HG03439 (cell line): ENCODE results near the gene MBD6.
"Not testable (repeated sequence)": the region's sequence is repeated elsewhere in the genome, so short reads cannot be mapped to it uniquely, and the experiment has no call there.

Source experiments
- ATAC-seq: cut with Tn5 transposase; IDR thresholded peaks from one replicate; pipeline ENCODE4 v1.9.1; 2021; ENCODE audit warnings: mild to moderate bottlenecking, moderate library complexity; ENCODE audit not compliant: unreplicated experiment

Gene MBD6

DNA sequence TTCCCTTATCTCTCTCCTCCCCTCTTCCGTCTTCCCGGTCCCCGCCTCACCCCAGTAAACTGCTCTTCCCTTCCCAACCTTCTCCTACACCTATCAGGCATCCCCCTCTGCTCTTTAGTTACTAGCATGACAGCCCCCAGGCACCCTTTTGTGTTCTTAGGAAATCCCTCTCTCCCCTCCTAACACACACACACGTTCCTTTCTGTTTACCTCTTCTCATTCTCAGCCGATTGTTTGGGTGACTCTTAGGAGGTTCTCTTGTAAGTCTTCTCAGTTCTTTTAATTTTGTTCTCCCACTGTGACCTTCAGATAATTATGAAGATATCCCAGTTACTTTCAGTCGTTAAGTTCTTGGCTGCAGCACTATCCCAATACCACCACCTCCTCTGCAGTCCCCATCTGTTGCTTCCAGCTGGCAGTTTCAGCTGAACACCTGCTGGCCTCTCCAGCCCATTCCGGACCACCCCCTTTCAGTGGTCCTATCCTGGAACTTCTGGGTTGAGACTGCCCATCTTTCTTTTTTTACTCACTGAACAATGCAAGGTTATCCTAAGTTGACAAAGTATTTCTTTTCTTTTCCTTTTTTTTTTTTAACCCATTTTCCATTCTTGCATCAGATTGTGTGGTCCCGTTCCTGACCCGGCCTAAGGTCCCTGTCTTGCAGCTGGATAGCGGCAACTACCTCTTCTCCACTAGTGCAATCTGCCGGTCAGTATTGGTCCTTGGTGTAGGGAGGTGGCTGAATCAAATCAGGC is 34.0 kb upstream of the MBD6 start:
- no peak for ATAC-seq

DNA sequence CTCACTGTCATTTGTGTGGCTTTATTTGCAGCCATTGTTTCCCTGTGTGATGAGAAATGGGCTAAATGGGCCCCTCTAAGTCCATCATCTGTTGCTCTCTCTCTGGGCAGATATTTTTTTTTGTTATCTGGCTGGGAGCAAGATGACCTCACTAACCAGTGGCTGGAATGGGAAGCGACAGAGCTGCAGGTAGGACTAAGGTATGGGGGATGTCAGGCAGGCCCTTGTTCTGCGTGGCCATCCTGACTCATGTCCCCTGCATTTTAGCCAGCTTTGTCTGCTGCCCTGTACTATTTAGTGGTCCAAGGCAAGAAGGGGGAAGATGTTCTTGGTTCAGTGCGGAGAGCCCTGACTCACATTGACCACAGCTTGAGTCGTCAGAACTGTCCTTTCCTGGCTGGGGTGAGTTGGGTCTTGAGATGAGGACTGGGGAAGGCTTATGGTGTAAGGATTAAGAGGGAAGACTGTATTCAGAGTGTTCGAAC is 33.4 kb upstream of the MBD6 start:
- no peak for ATAC-seq

DNA sequence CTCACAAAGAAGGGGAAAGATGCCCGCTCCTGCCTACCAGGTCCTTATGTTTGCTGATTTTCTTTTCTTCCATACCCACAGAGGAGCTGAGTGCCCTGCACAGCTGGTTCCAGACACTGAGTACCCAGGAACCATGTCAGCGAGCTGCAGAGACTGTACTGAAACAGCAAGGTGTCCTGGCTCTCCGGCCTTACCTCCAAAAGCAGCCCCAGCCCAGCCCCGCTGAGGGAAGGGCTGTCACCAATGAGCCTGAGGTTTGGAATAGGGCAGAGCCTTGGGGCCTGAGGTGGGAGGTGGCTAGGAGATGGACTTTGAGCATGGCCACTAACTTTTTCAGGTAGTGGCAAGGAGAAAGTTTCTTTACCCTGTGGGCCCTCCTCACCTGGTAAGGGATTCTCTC is 32.5 kb upstream of the MBD6 start:
- ATAC-seq = no peak

DNA sequence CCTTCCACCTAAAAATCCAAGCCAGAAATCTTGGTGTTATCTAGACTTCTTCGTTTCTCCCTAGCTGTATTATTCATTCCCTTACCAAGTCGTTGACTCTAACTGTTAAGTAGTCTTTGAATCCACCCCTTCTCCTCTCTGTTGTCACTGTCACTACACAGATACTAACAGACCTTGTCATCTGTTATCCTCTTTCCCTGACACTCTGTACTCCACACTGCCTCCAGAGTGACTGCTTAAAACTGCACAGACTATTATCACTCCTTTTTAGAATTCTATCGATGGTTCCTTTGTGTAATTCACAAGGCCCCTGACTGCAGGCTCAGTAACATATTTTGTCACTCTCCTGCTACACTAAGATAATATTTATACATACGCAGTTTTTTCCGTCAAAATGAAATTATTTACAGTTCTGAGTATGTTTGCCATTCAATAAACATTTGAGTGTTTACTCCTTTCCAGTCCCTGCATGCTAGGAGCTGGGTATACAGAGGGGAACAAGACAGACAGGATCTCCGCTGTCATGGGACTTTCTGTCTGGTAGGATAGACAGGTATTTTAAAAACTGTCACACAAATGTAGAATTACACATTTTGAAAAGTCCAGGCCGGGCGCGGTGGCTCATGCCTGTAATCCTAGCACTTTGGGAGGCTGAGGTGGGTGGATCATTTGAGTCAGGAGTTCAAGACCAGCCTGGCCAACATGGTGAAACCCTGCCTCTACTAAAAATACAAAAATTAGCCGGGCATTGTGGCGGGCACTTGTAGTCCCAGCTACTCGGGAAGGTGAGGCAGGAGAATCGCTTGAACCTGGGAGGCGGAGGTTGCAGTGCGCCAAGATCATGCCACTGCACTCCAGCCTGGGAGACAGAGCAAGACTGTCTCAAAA is 31.0 kb upstream of the MBD6 start:
- ATAC-seq = no peak

DNA sequence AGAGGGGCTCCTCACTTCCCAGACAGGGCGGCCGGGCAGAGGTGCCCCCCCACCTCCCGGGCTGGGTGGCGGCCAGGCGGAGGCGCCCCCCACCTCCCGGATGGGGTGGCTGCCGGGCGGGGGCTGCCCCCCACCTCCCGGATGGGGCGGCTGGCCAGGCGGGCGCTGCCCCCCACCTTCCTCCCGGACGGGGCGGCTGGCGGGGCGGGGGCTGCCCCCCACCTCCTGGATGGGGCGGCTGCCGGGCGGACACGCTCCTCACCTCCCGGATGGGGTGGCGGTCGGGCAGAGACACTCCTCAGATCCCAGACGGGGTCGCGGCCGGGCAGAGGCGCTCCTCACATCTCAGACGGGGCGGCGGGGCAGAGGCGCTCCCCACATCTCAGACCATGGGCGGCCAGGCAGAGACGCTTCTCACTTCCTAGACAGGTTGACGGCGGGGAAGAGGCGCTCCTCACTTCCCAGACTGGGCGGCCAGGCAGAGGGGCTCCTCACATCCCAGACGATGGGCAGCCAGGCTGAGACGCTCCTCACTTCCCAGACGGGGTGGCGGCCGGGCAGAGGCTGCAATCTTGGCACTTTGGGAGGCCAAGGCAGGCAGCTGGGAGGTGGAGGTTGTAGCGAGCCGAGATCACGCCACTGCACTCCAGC is 27.4 kb upstream of the MBD6 start:
- ATAC-seq = not testable (repeated sequence)

DNA sequence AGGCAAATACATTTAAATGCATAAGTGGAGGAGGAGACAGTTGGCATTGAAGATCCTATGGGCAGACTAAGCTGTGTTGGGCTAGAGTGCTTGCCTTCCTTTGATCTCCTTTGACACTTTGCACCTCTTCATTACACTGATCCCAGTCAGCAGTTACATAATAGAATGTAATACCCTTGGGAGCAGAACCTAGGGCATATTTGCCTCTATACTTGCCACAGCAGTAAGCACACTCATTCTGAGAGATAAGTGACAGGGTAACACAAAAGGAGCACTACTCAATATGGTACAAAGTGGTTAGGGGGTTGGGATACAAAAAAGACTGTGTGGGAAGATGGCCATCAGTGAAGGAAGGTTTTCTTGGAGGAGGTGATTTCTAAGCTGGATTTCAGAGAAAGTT is 25.8 kb upstream of the MBD6 start:
- ATAC-seq = no peak

DNA sequence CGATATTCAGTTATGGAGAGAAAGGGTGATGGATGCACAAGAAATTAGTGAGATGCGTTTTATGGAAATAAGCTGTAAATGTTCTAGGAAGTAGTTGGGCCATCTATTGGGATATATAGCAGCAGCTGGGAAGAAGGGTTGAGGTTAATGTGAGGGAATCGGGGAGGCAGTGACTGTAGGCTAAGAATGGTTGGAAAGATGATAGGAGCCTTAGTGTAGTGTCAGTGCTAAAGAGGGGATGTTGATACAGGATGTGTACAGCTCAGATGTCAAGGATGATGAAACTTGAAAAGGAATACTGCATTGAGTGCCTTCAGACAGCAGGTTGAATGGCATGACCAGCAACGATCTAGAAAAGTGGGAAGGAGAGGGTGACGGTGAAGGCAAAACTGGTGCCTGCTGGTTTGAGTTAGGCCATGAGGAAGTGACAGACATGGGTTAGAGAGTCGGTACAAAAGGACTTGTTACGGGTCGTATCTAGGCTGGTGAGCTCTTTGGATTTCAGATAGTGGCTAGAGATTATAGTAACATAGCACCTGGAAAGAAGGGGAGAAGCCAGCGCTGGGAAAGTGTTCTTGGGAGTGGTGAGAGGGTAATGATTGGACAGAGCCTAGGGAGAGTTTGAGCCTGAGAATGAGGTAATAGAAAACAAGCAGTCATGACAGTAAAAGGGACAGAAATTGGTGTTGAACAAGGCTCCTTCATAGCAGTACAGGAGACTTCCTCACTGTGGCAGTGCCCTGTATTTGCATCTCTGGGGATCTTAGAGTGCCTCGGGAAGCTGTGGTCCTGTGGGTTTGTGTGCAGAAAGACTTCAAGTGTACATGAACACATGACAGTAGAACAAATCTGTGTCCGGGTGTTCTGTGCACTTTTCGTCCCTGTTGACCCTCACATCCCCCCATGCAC is 25.1 kb upstream of the MBD6 start:
- ATAC-seq = no peak

DNA sequence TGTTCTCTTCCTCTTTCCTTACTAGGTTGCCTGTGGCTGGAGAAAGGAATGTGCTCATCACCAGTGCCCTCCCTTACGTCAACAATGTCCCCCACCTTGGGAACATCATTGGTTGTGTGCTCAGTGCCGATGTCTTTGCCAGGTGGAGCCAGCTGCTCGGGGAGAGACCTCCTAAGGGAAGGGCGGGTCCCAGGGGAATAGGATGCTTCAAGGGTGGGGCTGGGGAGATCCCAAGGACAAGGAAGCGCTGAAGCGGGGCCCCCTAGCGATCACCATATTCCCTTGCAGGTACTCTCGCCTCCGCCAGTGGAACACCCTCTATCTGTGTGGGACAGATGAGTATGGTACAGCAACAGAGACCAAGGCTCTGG is 24.5 kb upstream of the MBD6 start:
- no peak for ATAC-seq

DNA sequence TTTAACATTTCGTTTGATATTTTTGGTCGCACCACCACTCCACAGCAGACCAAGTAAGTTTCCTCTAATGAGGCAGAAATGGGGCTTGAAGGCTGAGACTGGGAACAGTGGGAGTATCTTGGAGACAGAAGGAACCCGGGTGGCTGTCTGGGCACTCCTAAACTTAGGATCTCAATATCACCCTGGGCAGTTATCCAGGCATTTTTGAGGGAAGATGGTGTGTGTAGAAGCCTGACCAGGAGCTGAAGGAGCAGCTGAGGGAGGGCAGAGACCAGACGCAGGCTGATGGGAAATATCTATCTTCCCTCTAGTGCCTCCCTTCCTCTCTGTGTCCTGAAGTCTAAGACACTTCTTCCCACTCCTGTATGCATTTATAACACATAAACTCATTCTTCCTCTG is 24.1 kb upstream of the MBD6 start:
- ATAC-seq = no peak

DNA sequence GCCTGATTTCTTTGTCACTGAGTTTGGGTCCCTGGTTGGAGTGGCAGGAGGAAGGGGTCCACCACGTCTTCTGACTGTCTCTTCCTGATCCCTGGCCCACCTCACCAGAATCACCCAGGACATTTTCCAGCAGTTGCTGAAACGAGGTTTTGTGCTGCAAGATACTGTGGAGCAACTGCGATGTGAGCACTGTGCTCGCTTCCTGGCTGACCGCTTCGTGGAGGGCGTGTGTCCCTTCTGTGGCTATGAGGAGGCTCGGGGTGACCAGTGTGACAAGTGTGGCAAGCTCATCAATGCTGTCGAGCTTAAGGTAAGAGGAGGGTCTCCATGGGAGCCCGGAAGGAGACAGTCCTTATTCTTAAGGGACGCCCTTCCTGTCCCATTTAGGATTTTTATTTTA is 22.4 kb upstream of the MBD6 start:
- ATAC-seq = no peak

DNA sequence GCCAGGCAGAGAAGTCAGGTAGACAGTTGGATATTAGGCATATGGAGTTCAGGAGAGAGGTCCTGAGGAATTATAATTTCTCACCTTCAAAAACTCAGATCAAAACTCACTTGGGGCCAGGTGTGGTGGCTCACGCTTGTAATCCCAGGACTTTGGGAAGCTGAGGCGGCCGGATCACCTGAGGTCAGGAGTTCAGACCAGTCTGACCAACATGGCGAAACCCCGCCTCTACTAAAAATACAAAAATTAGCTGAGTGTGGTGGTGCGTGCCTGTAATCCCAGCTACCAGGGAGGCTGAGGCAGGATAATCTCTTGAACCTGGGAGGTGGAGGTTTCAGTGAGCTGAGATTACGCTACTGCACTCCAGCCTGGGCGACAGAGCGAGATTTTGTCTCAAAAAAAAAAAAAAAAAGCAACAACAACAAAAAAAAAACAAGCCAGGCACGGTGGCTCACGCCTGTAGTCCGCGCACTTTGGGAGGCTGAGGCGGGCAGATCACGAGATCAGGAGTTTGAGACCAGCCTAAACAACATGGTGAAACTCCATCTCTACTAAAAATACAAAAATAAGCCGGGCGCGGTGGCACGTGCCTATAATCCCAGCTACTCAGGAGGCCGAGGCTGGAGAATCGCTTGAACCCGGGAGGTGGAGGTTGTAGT is 20.2 kb upstream of the MBD6 start:
- not testable (repeated sequence) for ATAC-seq

DNA sequence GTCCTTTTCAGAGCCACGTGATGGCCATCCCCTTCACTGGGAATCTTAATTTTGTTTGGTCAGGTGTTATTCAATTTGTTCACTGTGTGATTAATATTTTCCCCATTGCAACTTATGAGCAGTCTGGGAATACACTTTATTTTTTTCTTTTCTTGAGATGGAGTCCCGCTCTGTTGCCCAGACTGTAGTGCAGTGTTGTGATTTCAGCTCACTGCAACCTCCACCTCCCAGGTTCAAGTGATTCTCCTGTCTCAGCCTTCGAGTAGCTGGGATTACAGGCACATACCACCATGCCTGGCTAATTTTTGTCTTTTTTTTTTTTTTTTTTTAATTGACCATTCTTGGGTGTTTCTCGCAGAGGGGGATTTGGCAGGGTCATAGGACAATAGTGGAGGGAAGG is 16.1 kb upstream of the MBD6 start:
- ATAC-seq = not testable (repeated sequence)

DNA sequence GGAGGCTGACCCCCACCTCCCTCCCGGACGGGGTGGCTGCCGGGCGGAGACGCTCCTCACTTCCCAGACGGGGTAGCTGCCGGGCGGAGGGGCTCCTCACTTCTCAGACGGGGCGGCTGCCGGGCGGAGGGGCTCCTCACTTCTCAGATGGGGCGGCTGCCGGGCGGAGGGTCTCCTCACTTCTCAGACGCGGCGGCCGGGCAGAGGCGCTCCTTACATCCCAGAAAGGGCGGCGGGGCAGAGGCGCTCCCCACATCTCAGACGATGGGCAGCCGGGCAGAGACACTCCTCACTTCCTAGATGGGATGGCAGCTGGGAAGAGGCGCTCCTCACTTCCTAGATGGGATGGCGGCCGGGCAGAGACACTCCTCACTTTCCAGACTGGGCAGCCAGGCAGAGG is 14.8 kb upstream of the MBD6 start:
- ATAC-seq = not testable (repeated sequence)

DNA sequence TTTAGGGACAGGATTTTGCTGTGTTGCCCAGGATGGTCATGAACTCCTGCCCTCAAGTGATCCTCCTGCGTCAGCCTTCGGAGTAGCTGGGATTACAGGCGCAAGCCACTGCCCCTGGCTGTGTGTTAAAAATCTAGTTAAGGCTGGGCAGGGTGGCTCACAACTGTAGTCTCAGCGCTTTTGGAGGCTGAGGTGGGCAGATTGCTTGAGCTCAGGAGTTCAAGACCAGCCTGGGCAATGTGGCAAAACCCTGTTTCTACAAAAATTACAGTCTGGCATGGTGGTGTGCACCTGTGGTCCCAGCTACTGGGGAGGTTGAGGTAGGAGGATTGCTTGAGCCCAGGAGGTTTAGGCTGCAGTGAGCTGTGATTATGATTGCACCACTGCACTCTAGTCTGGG is 11.5 kb upstream of the MBD6 start:
- no peak for ATAC-seq

DNA sequence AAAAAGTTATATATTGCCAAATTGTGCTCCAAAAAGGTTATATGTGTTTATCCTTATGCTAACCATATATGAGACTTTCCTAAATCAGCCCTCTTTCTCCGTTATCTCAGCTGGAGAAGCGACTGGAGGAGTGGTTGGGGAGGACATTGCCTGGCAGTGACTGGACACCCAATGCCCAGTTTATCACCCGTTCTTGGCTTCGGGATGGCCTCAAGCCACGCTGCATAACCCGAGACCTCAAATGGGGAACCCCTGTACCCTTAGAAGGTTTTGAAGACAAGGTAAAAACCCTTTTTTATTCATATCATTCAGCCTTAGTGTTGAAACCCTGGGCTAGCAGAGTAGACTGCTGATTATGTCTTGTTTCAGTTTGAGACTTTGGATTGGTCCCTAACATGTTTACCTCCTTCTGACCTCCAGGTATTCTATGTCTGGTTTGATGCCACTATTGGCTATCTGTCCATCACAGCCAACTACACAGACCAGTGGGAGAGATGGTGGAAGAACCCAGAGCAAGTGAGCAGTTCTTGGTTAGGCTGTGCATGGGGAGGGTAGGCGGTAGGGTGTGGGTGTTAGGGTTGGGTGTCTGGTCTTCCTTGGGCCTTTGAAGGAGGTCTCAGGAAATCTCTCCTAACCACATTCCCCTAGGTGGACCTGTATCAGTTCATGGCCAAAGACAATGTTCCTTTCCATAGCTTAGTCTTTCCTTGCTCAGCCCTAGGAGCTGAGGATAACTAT is 10.9 kb upstream of the MBD6 start:
- no peak for ATAC-seq

DNA sequence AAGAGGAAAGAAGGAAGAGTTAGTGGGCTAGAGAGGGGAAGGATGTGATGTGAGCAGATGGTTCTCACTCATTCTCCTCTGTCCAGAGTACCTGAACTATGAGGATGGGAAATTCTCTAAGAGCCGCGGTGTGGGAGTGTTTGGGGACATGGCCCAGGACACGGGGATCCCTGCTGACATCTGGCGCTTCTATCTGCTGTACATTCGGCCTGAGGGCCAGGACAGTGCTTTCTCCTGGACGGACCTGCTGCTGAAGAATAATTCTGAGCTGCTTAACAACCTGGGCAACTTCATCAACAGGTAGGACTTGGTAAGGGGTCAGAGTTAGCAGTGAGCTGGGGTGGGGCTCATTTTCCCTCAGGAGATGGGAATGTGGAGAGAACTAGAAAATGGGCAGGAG is 10.0 kb upstream of the MBD6 start:
- ATAC-seq = no peak

DNA sequence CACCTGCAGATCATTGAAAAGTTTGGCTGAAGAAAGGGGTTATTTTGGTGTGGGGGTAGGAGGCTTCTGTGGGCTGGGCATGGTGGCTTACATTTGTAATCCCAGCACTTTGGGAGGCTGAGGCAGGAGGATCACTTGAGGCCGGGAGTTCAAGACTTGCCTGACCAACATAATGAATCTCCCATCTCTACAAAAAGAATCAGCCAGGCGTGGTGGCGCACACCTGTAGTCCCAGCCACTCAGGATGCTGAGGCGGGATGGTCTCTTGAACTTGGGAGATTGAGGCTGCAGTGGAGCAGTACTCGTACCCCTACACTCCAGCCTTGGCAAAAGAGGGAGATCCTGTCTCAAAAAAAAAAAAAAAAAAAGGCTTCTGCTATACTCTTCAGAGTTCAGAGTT is 9.4 kb upstream of the MBD6 start:
- ATAC-seq = no peak

DNA sequence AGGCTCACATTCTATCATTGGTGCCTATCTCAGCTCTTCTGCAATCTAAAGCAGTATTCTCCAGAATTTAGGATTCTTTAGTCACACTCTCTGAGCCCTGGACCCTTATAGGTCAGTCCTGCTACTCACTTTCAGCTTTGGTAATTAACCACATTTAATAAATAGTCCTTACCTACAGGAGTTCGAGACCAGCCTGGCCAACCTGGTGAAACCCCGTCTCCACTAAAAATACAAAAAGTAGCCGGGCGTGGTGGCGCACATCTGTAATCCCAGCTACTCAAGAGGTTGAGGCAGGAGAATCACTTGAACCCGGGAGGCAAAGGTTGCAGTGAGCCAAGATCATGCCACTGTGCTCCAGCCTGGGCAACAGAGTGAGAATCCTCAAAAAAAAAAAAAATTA is 8.9 kb upstream of the MBD6 start:
- ATAC-seq = not testable (repeated sequence)

DNA sequence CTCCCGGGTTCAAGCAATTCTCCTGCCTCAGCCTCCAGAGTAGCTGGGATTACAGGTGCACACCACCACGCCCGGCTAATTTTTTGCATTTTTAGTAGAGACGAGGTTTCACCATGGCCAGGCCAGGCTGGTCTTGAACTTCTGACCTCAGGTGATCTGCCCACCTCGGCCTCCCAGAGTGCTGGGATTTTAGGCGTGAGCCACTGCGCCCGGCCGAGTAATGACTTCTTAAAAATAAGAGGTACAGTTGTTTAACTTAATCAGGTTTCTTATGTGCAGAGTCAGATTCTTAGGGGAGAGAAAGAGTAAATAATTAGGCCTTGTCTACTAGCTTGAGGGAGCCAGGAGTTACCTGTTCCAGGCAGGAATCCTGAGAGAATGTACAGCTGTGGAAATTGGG is 8.4 kb upstream of the MBD6 start:
- not testable (repeated sequence) for ATAC-seq
